H1 (cell line): ENCODE data around the gene TMEM135. TPM values are rescaled to one million over a fixed set of nuclear protein-coding genes. Genes with fewer than 3 reads are reported as not detected.

Source experiments
- CTCF ChIA-PET: fragments of 300-600 bp; sonication (Branson Sonifier 250); formaldehyde crosslinking; loops from one replicate; lab custom pipeline; 2021; ENCODE audit not compliant: partially characterized antibody; lab: Charles Lee
- POLR2A ChIA-PET: fragments of 300-600 bp; sonication (Branson Sonifier 250); formaldehyde crosslinking; loops from one replicate; lab custom pipeline; 2021; ENCODE audit warnings: inconsistent platforms; ENCODE audit not compliant: partially characterized antibody; lab: Charles Lee
- DNase-seq, 2 experiments: peaks; one replicate each; pipeline versions ENCODE4 v3.0.0 to v3.0.0-alpha.2; 2010 to 2022; ENCODE audit warnings: low spot score in 2 of 2, low read depth in 1 of 2, mixed read lengths in 1 of 2
- FAIRE-seq: peaks from 2 replicates; lab custom pipeline; 2011; peaks lifted over from hg19 to GRCh38; lab: Jason Lieb, UNC
- H2AFZ ChIP-seq: 2 replicates; pipeline ENCODE4 v1.8.1; 2012; ENCODE audit warnings: low read length, inconsistent platforms
- H2AK5ac ChIP-seq: 2 replicates; pipeline ENCODE4 v1.6.1; 2013; ENCODE audit warnings: low read depth, low read length
- H2BK120ac ChIP-seq: replicated peaks from 2 replicates; pipeline ENCODE3; 2013; ENCODE audit warnings: low read depth, low read length, inconsistent platforms
- H2BK12ac ChIP-seq: 2 replicates; pipeline ENCODE4 v1.6.1; 2013; ENCODE audit warnings: low read depth, low read length
- H2BK15ac ChIP-seq: 2 replicates; pipeline ENCODE4 v1.6.1; 2013; ENCODE audit warnings: low read length
- H2BK20ac ChIP-seq: 2 replicates; pipeline ENCODE4 v1.6.1; 2013; ENCODE audit warnings: low read length
- H2BK5ac ChIP-seq: 2 replicates; pipeline ENCODE4 v1.6.1; 2013; ENCODE audit warnings: low read depth, low read length
- H3K14ac ChIP-seq: 2 replicates; pipeline ENCODE4 v1.6.1; 2013; ENCODE audit warnings: inconsistent platforms; ENCODE audit not compliant: insufficient read length
- H3K18ac ChIP-seq: 2 replicates; pipeline ENCODE4 v1.6.1; 2013; ENCODE audit warnings: low read length; ENCODE audit errors: extremely low read depth
- H3K23ac ChIP-seq: 2 replicates; pipeline ENCODE4 v1.6.1; 2013; ENCODE audit warnings: inconsistent platforms; ENCODE audit not compliant: insufficient read length
- H3K23me2 ChIP-seq: 2 replicates; pipeline ENCODE4 v1.6.1; 2013; ENCODE audit warnings: low read depth, low read length
- H3K27ac ChIP-seq: 2 replicates; pipeline ENCODE4 v1.6.1; 2011; ENCODE audit warnings: low read depth, low read length, inconsistent platforms
- H3K27me3 ChIP-seq, 4 experiments: replicated peaks in 1 of 4; 1 replicate in 1 of 4; 2 replicates in 3 of 4; pipeline versions ENCODE4 v1.6.1 to v1.8.1; 2011 to 2013; ENCODE audit warnings: low read length in 3 of 4, mild to moderate bottlenecking in 3 of 4, inconsistent platforms in 2 of 4, mixed read lengths in 2 of 4, moderate library complexity in 1 of 4; ENCODE audit not compliant: control insufficient read depth in 3 of 4, insufficient read depth in 3 of 4; ENCODE audit errors: extremely low read depth in 1 of 4
- H3K36me3 ChIP-seq, 4 experiments: 2 replicates each; pipeline versions ENCODE4 v1.6.1 to v1.8.1; 2011 to 2013; ENCODE audit warnings: mild to moderate bottlenecking in 4 of 4, low read length in 3 of 4, moderate library complexity in 2 of 4, control low read depth in 1 of 4, inconsistent platforms in 1 of 4; ENCODE audit not compliant: insufficient read depth in 4 of 4, control insufficient read depth in 2 of 4
- H3K4ac ChIP-seq: replicated peaks from 2 replicates; pipeline ENCODE3; 2013; ENCODE audit warnings: low read length, low read depth, mixed read lengths, inconsistent platforms; ENCODE audit not compliant: insufficient read length
- H3K4me1 ChIP-seq, 4 experiments: replicated peaks in 1 of 4; 1 replicate in 1 of 4; 2 replicates in 3 of 4; pipeline versions ENCODE4 v1.6.1 to v1.8.1; 2011 to 2013; ENCODE audit warnings: low read length in 3 of 4, inconsistent platforms in 2 of 4, mixed read lengths in 1 of 4; ENCODE audit not compliant: insufficient read depth in 4 of 4, control insufficient read depth in 3 of 4
- H3K4me2 ChIP-seq, 2 experiments: 2 replicates each; pipeline versions ENCODE4 v1.6.1 to v1.8.1; 2011 to 2013; ENCODE audit warnings: low read depth in 2 of 2, low read length in 2 of 2, control low read depth in 1 of 2, inconsistent platforms in 1 of 2, mild to moderate bottlenecking in 1 of 2; ENCODE audit not compliant: insufficient read depth in 1 of 2
- H3K4me3 ChIP-seq, 4 experiments: fragments of 200-600, 300-600 bp in 1 of 4; sonication (generic), shearing (Covaris generic), sonication (Bioruptor Twin) in 1 of 4; 2 replicates each; pipeline versions ENCODE4 v1.5.1 to v1.8.1; 2011 to 2016; ENCODE audit warnings: low read length in 4 of 4, low read depth in 3 of 4, control low read depth in 2 of 4, inconsistent platforms in 2 of 4, mild to moderate bottlenecking in 2 of 4, mixed read lengths in 1 of 4, moderate library complexity in 1 of 4; ENCODE audit not compliant: insufficient read depth in 2 of 4; ENCODE audit errors: extremely low read depth in 1 of 4
- H3K56ac ChIP-seq: replicated peaks from 2 replicates; pipeline ENCODE3; 2013; ENCODE audit warnings: low read depth, mild to moderate bottlenecking, mixed read lengths, low read length, inconsistent platforms; ENCODE audit not compliant: insufficient read length
- H3K79me1 ChIP-seq: 2 replicates; pipeline ENCODE4 v1.6.1; 2013; ENCODE audit warnings: low read depth, low read length, control low read depth
- H3K79me2 ChIP-seq, 2 experiments: 2 replicates each; pipeline versions ENCODE4 v1.6.1 to v1.8.1; 2012 to 2013; ENCODE audit warnings: low read length in 2 of 2, mild to moderate bottlenecking in 2 of 2, inconsistent platforms in 1 of 2; ENCODE audit not compliant: insufficient read depth in 2 of 2, control insufficient read depth in 1 of 2
- H3K9ac ChIP-seq, 4 experiments: replicated peaks in 1 of 4; 1 replicate in 1 of 4; 2 replicates in 3 of 4; pipeline versions ENCODE4 v1.6.1 to v1.8.1; 2011 to 2013; ENCODE audit warnings: low read depth in 3 of 4, low read length in 3 of 4, control low read depth in 2 of 4, mild to moderate bottlenecking in 2 of 4, moderate library complexity in 2 of 4, inconsistent platforms in 1 of 4; ENCODE audit errors: extremely low read depth in 1 of 4
- H3K9me3 ChIP-seq, 2 experiments: 2 replicates each; pipeline versions ENCODE4 v1.6.1 to v1.8.1; 2012 to 2013; ENCODE audit warnings: mild to moderate bottlenecking in 2 of 2, moderate library complexity in 2 of 2, control low read depth in 1 of 2, inconsistent platforms in 1 of 2, low read depth in 1 of 2, low read length in 1 of 2, mixed read lengths in 1 of 2; ENCODE audit not compliant: insufficient read depth in 2 of 2
- H4K20me1 ChIP-seq, 2 experiments: replicated peaks in 1 of 2; 2 replicates each; pipeline versions ENCODE3 to v1.8.1; 2011 to 2013; ENCODE audit warnings: inconsistent platforms in 2 of 2, low read length in 2 of 2, mild to moderate bottlenecking in 1 of 2; ENCODE audit not compliant: insufficient read depth in 2 of 2, control insufficient read depth in 1 of 2
- H4K5ac ChIP-seq: 2 replicates; pipeline ENCODE4 v1.6.1; 2013; ENCODE audit warnings: low read length, low read depth, mixed read lengths, inconsistent platforms; ENCODE audit not compliant: insufficient read length
- H4K8ac ChIP-seq: 2 replicates; pipeline ENCODE4 v1.8.0; 2013; ENCODE audit warnings: mild to moderate bottlenecking, moderate library complexity, low read length, inconsistent platforms; ENCODE audit not compliant: insufficient read depth; ENCODE audit errors: extremely low read depth
- H4K91ac ChIP-seq: replicated peaks from 2 replicates; pipeline ENCODE3; 2013; ENCODE audit warnings: low read length, mixed read lengths, inconsistent platforms; ENCODE audit not compliant: insufficient read length
- ASH2L ChIP-seq: fragments of 200-600, 300-600 bp; sonication (generic); IDR thresholded peaks from one replicate; pipeline ENCODE4 v1.7.1; 2017; ENCODE audit warnings: low read length
- BACH1 ChIP-seq: IDR thresholded peaks from 2 replicates; pipeline ENCODE4 v1.6.1; 2012; ENCODE audit warnings: low read length, improper control_type of control experiment
- BRCA1 ChIP-seq: IDR thresholded peaks from 2 replicates; pipeline ENCODE4 v1.6.1; 2012; ENCODE audit warnings: low read depth, low read length, improper control_type of control experiment
- EP300 ChIP-seq, 2 experiments: IDR thresholded peaks; 1 replicate in 1 of 2; 2 replicates in 1 of 2; pipeline ENCODE4 v1.6.1; 2011 to 2012; ENCODE audit warnings: low read depth in 2 of 2, low read length in 2 of 2, mild to moderate bottlenecking in 2 of 2, borderline replicate concordance in 1 of 2, inconsistent platforms in 1 of 2, moderate library complexity in 1 of 2
- JUN ChIP-seq: IDR thresholded peaks from 2 replicates; pipeline ENCODE4 v1.6.1; 2011; ENCODE audit warnings: low read depth, mild to moderate bottlenecking, improper control_type of control experiment, low read length
- KDM4A ChIP-seq: IDR thresholded peaks from one replicate; pipeline ENCODE4 v1.7.1; 2012; ENCODE audit warnings: low read depth, mild to moderate bottlenecking, moderate library complexity, low read length, inconsistent platforms; ENCODE audit not compliant: severe bottlenecking
- MAFK ChIP-seq: IDR thresholded peaks from 2 replicates; pipeline ENCODE4 v1.6.1; 2012; ENCODE audit warnings: low read depth, mild to moderate bottlenecking, improper control_type of control experiment, low read length
- NANOG ChIP-seq: IDR thresholded peaks from 2 replicates; pipeline ENCODE4 v1.6.1; 2011; ENCODE audit warnings: low read length, low read depth, mild to moderate bottlenecking, inconsistent platforms; ENCODE audit not compliant: insufficient read depth, poor library complexity, severe bottlenecking
- SIN3A ChIP-seq, 2 experiments: IDR thresholded peaks in 1 of 2; conservative IDR thresholded peaks in 1 of 2; 2 replicates each; pipeline ENCODE4 v1.6.1; 2011 to 2012; ENCODE audit warnings: low read length in 2 of 2, improper control_type of control experiment in 1 of 2, low read depth in 1 of 2, mild to moderate bottlenecking in 1 of 2
- SP1 ChIP-seq: IDR thresholded peaks from 2 replicates; pipeline ENCODE4 v1.6.1; 2011; ENCODE audit warnings: low read depth, low read length
- TEAD4 ChIP-seq: IDR thresholded peaks from 2 replicates; pipeline ENCODE4 v1.6.1; 2012; ENCODE audit warnings: low read depth, low read length, inconsistent platforms, mixed read lengths
- USF2 ChIP-seq: IDR thresholded peaks from 2 replicates; pipeline ENCODE4 v1.6.1; 2011; ENCODE audit warnings: low read length, improper control_type of control experiment
- WGBS, 2 experiments: shearing (Covaris generic) in 1 of 2; methylation state at CpG; one replicate each; pipeline versions ENCODE4 v1.1.6 to v1.1.7; 2013 to 2015; ENCODE audit warnings: low lambda C conversion rate in 2 of 2, mixed read lengths in 2 of 2, inconsistent platforms in 1 of 2, low coverage in 1 of 2, missing lambda C conversion rate in 1 of 2; ENCODE audit not compliant: insufficient replicate concordance in 2 of 2, insufficient coverage in 1 of 2, insufficient read length in 1 of 2; ENCODE audit errors: extremely low coverage in 1 of 2, missing lambda C conversion rate in 1 of 2; 5-methylcytosine and 5-hydroxymethylcytosine counted together
- polyA plus RNA-seq, 7 experiments: library from polyadenylated mRNA; depleted of rRNA in 3 of 7; stranded (reverse) in 5 of 7; unstranded in 2 of 7; fragments of >200 nt in 5 of 7; fragments of 200-250 nt in 2 of 7; gene quantifications; 1 replicate in 5 of 7; 2 replicates in 1 of 7; 4 replicates in 1 of 7; pipeline versions ENCODE4 v1.2.1 to v1.2.3, GENCODE V29; 2011 to 2013; ENCODE audit warnings: missing spikeins in 2 of 7, mixed read lengths in 2 of 7
- total RNA-seq: library from RNA; stranded (reverse); fragmentation: NEBNext Ultra II Directional; extraction: Animal tissue kit (Norgen Biotek cat#: 25700); gene quantifications from 2 replicates; pipeline ENCODE4 v1.2.1, GENCODE V29; 2021
- TF ChIP-seq, protein P1 (sequence below): IDR thresholded peaks from 2 replicates; pipeline ENCODE4 v1.6.1; 2012; ENCODE audit warnings: inconsistent platforms

Gene TMEM135
- total and polyA plus RNA-seq, 2 of the 8 experiments (the other 6 are each of a cell fraction or from before 2014, with no cell fraction given): 9.3 to 31.3 TPM

- H3K36me3 ChIP-seq: peaks cover 0 to 10% (median 0%) of the 10 kb centered on the region in 4 experiments; a peak in 3 of 8 replicates
- no peaks in the 10 kb centered on the region for H3K23me2 ChIP-seq
- no peak overlapping the region for H2AK5ac ChIP-seq
- H3K4ac ChIP-seq: no peak overlapping the region
- ChIA-PET CTCF (no interaction called here), POLR2A (interaction anchor here (0.8 kb wide), 1 partner anchor 10 kb away, joined by 3 read pairs; no protein-coding TSS in a partner anchor)
- WGBS, 2 experiments: 90% methylated on average over 2 of the region's 2 CpGs; no CpG with 5 or more reads in 1 of the 2 experiments
- no peak overlapping the region for H2BK5ac ChIP-seq
- H3K4me1 ChIP-seq: no peaks in the 10 kb centered on the region
- H3K27ac ChIP-seq: no peak overlapping the region
- H3K4me3 ChIP-seq: no peak overlapping the region
- no peak overlapping the region for H2BK12ac ChIP-seq
- no peak overlapping the region for H4K91ac ChIP-seq
- no peak for DNase-seq
- no peaks in the 10 kb centered on the region for H3K79me1 ChIP-seq
- H4K5ac ChIP-seq: no peak overlapping the region
- no peak overlapping the region for H2BK120ac ChIP-seq
- H3K79me2 ChIP-seq: no peaks in the 10 kb centered on the region
- H3K14ac ChIP-seq: no peak overlapping the region
- no peak overlapping the region for H2BK20ac ChIP-seq
- H3K4me2 ChIP-seq: no peak overlapping the region
- H3K56ac ChIP-seq: no peak overlapping the region
- no peaks in the 10 kb centered on the region for H3K27me3 ChIP-seq
- H4K20me1 ChIP-seq: no peaks in the 10 kb centered on the region
- H3K9ac ChIP-seq: no peak overlapping the region
- H4K8ac ChIP-seq: no peak overlapping the region
- H3K18ac ChIP-seq: no peak overlapping the region
- H2BK15ac ChIP-seq: no peak overlapping the region
- peaks cover 7 to 12% of the 10 kb centered on the region in 2 experiments; a peak in 2 of 4 replicates for H3K9me3 ChIP-seq
- H3K23ac ChIP-seq: no peak overlapping the region
- no peak overlapping the region for H2AFZ ChIP-seq
- FAIRE-seq: no peak
- TF ChIP-seq BACH1: no peak
- TF ChIP-seq JUN: no peak
- no peak for TF ChIP-seq MAFK
- TF ChIP-seq TEAD4: no peak
- TF ChIP-seq KDM4A: no peak
- TF ChIP-seq SIN3A (conservative IDR thresholded peaks at IDR 0.05 in 1 of 2, IDR thresholded peaks at IDR 0.05 in 1 of 2; ENCODE audit: low read depth in 1 of 2, low read length in 2 of 2): no peak
- no peak for TF ChIP-seq BRCA1
- TF ChIP-seq SP1: no peak
- no peak for TF ChIP-seq USF2
- TF ChIP-seq EP300 (IDR thresholded peaks at IDR 0.05; ENCODE audit: borderline replicate concordance in 1 of 2, low read depth in 2 of 2, low read length in 2 of 2): no peak
- TF ChIP-seq, protein P1, sequence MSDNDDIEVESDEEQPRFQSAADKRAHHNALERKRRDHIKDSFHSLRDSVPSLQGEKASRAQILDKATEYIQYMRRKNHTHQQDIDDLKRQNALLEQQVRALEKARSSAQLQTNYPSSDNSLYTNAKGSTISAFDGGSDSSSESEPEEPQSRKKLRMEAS: no peak
- TF ChIP-seq NANOG: no peak
- no peak for TF ChIP-seq ASH2L
Measured at GRCh38 chr11:87180742-87181141, 143.0 kb downstream of the TMEM135 start.
